NT2/D1 (cell line): ENCODE results near the gene TNFAIP8.

Source experiments
- SUZ12 ChIP-seq: IDR thresholded peaks from 2 replicates; pipeline ENCODE4 v1.6.1; 2011; ENCODE audit not compliant: insufficient read length, insufficient read depth; ENCODE audit errors: extremely low read depth
- YY1 ChIP-seq: IDR thresholded peaks from 2 replicates; pipeline ENCODE4 v1.6.1; 2011; ENCODE audit not compliant: insufficient read length, insufficient read depth
- ZNF274 ChIP-seq: IDR thresholded peaks from 2 replicates; pipeline ENCODE4 v1.6.1; 2011; ENCODE audit warnings: mild to moderate bottlenecking, low read depth, low read length

GRCh38 chr5:119312403-119312802, 43.4 kb upstream of the TNFAIP8 start:
- TF ChIP-seq YY1 (no peak), ZNF274 (no peak), SUZ12 (no peak)
